OCI-LY7 (cell line): Measurements from ENCODE around the gene GNAS-AS1. TPM values are rescaled to one million over a fixed set of nuclear protein-coding genes. Genes with fewer than 3 reads are reported as not detected.

ENCODE experiments used
- BruUV-seq: library from RNA; stranded (reverse); fragments of 400-500 nt; replicated peaks from 2 replicates; lab custom pipeline; 2021; lab: Mats Ljungman, UMichigan
- CTCF ChIA-PET: fragments of 300-600 bp; sonication (Branson Sonifier 250); formaldehyde crosslinking; loops from one replicate; lab custom pipeline; 2022; ENCODE audit warnings: antibody characterized with exemption; ENCODE audit not compliant: unreplicated experiment; lab: Charles Lee
- POLR2A ChIA-PET: fragments of 300-600 bp; sonication (Branson Sonifier 250); formaldehyde crosslinking; loops from one replicate; lab custom pipeline; 2022; ENCODE audit warnings: antibody characterized with exemption; lab: Charles Lee
- DNase-seq: peaks from one replicate; pipeline ENCODE4 v3.0.0-alpha.2; 2015; ENCODE audit warnings: low spot score
- H2AFZ ChIP-seq: fragments of 200-600 bp; sonication (generic), shearing (Covaris generic); 2 replicates; pipeline ENCODE4 v1.6.1; 2014; ENCODE audit warnings: mild to moderate bottlenecking, antibody characterized with exemption, low read length, moderate library complexity
- H3K27ac ChIP-seq: fragments of 200-600 bp; sonication (generic); 2 replicates; pipeline ENCODE4 v1.5.1; 2014; ENCODE audit warnings: mixed run types, low read depth, mild to moderate bottlenecking, moderate library complexity, low read length, inconsistent platforms; ENCODE audit not compliant: poor library complexity, severe bottlenecking
- H3K36me3 ChIP-seq: fragments of 200-600 bp; sonication (generic); 2 replicates; pipeline ENCODE4 v1.6.1; 2014; ENCODE audit warnings: mild to moderate bottlenecking, antibody characterized with exemption, low read length, moderate library complexity, mixed read lengths; ENCODE audit not compliant: insufficient read depth
- H3K4me1 ChIP-seq: fragments of 200-600 bp; sonication (generic); 2 replicates; pipeline ENCODE4 v1.5.1; 2014; ENCODE audit warnings: mild to moderate bottlenecking, low read length; ENCODE audit not compliant: insufficient read depth, poor library complexity, severe bottlenecking
- H3K4me2 ChIP-seq: fragments of 200-600 bp; sonication (generic); 2 replicates; pipeline ENCODE4 v1.6.1; 2014; ENCODE audit warnings: mild to moderate bottlenecking, low read length
- H3K4me3 ChIP-seq: fragments of 200-600 bp; sonication (generic); 2 replicates; pipeline ENCODE4 v1.5.1; 2014; ENCODE audit warnings: mild to moderate bottlenecking, low read depth, low read length; ENCODE audit not compliant: poor library complexity, severe bottlenecking
- H3K79me2 ChIP-seq: fragments of 200-600 bp; sonication (generic); 2 replicates; pipeline ENCODE4 v1.6.1; 2016; ENCODE audit warnings: low read depth, mild to moderate bottlenecking, low read length, moderate library complexity, mixed read lengths; ENCODE audit not compliant: insufficient read depth
- H3K9me2 ChIP-seq: fragments of 200-600 bp; sonication (generic); 2 replicates; pipeline ENCODE4 v1.6.1; 2016; ENCODE audit warnings: mild to moderate bottlenecking, low read length, mixed read lengths; ENCODE audit not compliant: insufficient read depth
- H3K9me3 ChIP-seq: fragments of 200-600 bp; sonication (generic); 2 replicates; pipeline ENCODE4 v1.6.1; 2014; ENCODE audit warnings: mild to moderate bottlenecking, mixed run types, low read length, mixed read lengths
- H4K20me1 ChIP-seq: fragments of 200-600 bp; sonication (generic); 2 replicates; pipeline ENCODE4 v1.6.1; 2014; ENCODE audit warnings: mild to moderate bottlenecking, antibody characterized with exemption, low read length, moderate library complexity, mixed read lengths; ENCODE audit not compliant: insufficient read depth
- EZH2phosphoT487 ChIP-seq: fragments of 200-600 bp; sonication (generic); IDR thresholded peaks from 2 replicates; pipeline ENCODE4 v1.6.1; 2018; ENCODE audit warnings: low read depth, borderline replicate concordance, mild to moderate bottlenecking, mixed run types, antibody characterized with exemption, low read length, moderate library complexity, mixed read lengths
- intact Hi-C: fragments of 100-400 bp; cut with micrococcal nuclease; formaldehyde crosslinking; loops from one replicate; pipeline ENCODE4 v1.10.0; 2022; ENCODE audit not compliant: unreplicated experiment
- total RNA-seq, 2 experiments: library from RNA; depleted of rRNA in 1 of 2; stranded (reverse); fragments of >200 nt in 1 of 2; shearing (Covaris generic) in 1 of 2; gene quantifications; 2 replicates each; pipeline ENCODE4 v1.2.3, GENCODE V29; 2014 to 2022
- TF ChIP-seq, protein P1 (sequence below): fragments of 200-600 bp; sonication (generic); conservative IDR thresholded peaks from 2 replicates; pipeline ENCODE4 v1.5.1; 2014; ENCODE audit warnings: mild to moderate bottlenecking, antibody characterized with exemption, low read length, moderate library complexity, mixed read lengths

GNAS-AS1 gene
- total RNA-seq, 2 experiments from 2014 or later: 6.5 to 11.6 TPM

- Histone ChIP-seq H3K27ac (no peak overlapping the region), H4K20me1 (no peaks in the 10 kb centered on the region), H3K9me2 (no peaks in the 10 kb centered on the region), H3K4me1 (no peaks in the 10 kb centered on the region), H3K9me3 (no peaks in the 10 kb centered on the region), H3K36me3 (no peaks in the 10 kb centered on the region), H3K4me3 (no peak overlapping the region), H3K79me2 (no peaks in the 10 kb centered on the region), H3K4me2 (no peak overlapping the region), H2AFZ (0 out of 2 replicates have a peak overlapping the region, but pooled peaks have one; percentile 45)
- TF ChIP-seq, protein P1, sequence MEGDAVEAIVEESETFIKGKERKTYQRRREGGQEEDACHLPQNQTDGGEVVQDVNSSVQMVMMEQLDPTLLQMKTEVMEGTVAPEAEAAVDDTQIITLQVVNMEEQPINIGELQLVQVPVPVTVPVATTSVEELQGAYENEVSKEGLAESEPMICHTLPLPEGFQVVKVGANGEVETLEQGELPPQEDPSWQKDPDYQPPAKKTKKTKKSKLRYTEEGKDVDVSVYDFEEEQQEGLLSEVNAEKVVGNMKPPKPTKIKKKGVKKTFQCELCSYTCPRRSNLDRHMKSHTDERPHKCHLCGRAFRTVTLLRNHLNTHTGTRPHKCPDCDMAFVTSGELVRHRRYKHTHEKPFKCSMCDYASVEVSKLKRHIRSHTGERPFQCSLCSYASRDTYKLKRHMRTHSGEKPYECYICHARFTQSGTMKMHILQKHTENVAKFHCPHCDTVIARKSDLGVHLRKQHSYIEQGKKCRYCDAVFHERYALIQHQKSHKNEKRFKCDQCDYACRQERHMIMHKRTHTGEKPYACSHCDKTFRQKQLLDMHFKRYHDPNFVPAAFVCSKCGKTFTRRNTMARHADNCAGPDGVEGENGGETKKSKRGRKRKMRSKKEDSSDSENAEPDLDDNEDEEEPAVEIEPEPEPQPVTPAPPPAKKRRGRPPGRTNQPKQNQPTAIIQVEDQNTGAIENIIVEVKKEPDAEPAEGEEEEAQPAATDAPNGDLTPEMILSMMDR: no peak
- TF ChIP-seq EZH2phosphoT487: no peak
- BruUV-seq: no TSS peak
- ChIA-PET CTCF (no interaction called here), POLR2A (no interaction called here)
- no peak for DNase-seq
- intact Hi-C loops: no loop called here
These were observed 71.9 kb downstream of the GNAS-AS1 start for GRCh38 chr20:58778760-58779159.

GRCh38 chr20:58777657-58778056 lies 73.0 kb downstream of the GNAS-AS1 start:
- ChIA-PET CTCF (no interaction called here), POLR2A (no interaction called here)
- Histone ChIP-seq H4K20me1 (no peaks in the 10 kb centered on the region), H3K4me3 (no peak overlapping the region), H2AFZ (no peak overlapping the region), H3K9me2 (no peaks in the 10 kb centered on the region), H3K27ac (no peak overlapping the region), H3K9me3 (no peaks in the 10 kb centered on the region), H3K4me2 (no peak overlapping the region), H3K79me2 (no peaks in the 10 kb centered on the region), H3K4me1 (no peaks in the 10 kb centered on the region), H3K36me3 (no peaks in the 10 kb centered on the region)
- intact Hi-C loops: no loop called here
- DNase-seq: no peak
- TF ChIP-seq, protein P1: no peak
- no peak for TF ChIP-seq EZH2phosphoT487
- BruUV-seq: no TSS peak

- TF ChIP-seq, protein P1: no peak
- no peak for TF ChIP-seq EZH2phosphoT487
- no peaks in the 10 kb centered on the region for H3K9me2 ChIP-seq
- no peaks in the 10 kb centered on the region for H4K20me1 ChIP-seq
- H2AFZ ChIP-seq: no peak overlapping the region
- no peak for DNase-seq
- no peaks in the 10 kb centered on the region for H3K36me3 ChIP-seq
- BruUV-seq: no TSS peak
- no peak overlapping the region for H3K4me3 ChIP-seq
- no peak overlapping the region for H3K27ac ChIP-seq
- no peaks in the 10 kb centered on the region for H3K4me1 ChIP-seq
- ChIA-PET POLR2A (no interaction called here), CTCF (no interaction called here)
- intact Hi-C loops: no loop called here
- no peaks in the 10 kb centered on the region for H3K9me3 ChIP-seq
- H3K4me2 ChIP-seq: no peak overlapping the region
- H3K79me2 ChIP-seq: no peaks in the 10 kb centered on the region
These were observed 74.6 kb downstream of the GNAS-AS1 start for GRCh38 chr20:58776109-58776508.
